ENCODE data around the gene PEDS1. TPM values are rescaled to one million over a fixed set of nuclear protein-coding genes. Genes with fewer than 3 reads are reported as not detected.
A peak's percentile ranks its signal among the peaks of the same experiment; 100 is the strongest.

PEDS1 gene
- total RNA-seq, 1 experiment from 2014 or later: 37.5 TPM

- Mint-ChIP-seq H3K27ac (ENCODE audit: unreplicated experiment) (peak overlapping the region; percentile 28), H3K9me3 (ENCODE audit: low read depth, unreplicated experiment) (peaks cover 3% of the 10 kb centered on the region), H3K27me3 (ENCODE audit: unreplicated experiment) (no peaks in the 10 kb centered on the region), H3K4me3 (ENCODE audit: low read depth, unreplicated experiment) (peak overlapping the region; percentile 58), H3K4me1 (ENCODE audit: low read depth, unreplicated experiment) (peaks cover 18% of the 10 kb centered on the region), H3K36me3 (ENCODE audit: insufficient read depth, unreplicated experiment) (peaks cover 13% of the 10 kb centered on the region)
- DNase-seq: peak; percentile 90
- intact Hi-C loops (cut with micrococcal nuclease; ENCODE audit: unreplicated experiment): loop anchor here (2.0 kb wide), 1 partner anchor 192 kb away; no protein-coding TSS in a partner anchor
- no peak for TF ChIP-seq CTCF (IDR thresholded peaks at IDR 0.05; ENCODE audit: unreplicated experiment)
- TSS peak; percentile 88 for BruUV-seq (replicated peaks)
- CTCF ChIA-PET: interaction anchor here (0.5 to 5.6 kb wide), 8 partner anchors 10 to 212 kb away, joined by 3 to 75 read pairs (median 4); partner anchors contain the start of genes PEDS1 and UBE2V1
Observed at GRCh38 chr20:50172347-50173013, 19.0 kb upstream of the PEDS1 start.

GRCh38 chr20:50170549-50171220, 17.2 kb upstream of the PEDS1 start:
- intact Hi-C loops (cut with micrococcal nuclease; ENCODE audit: unreplicated experiment): no loop called here
- Mint-ChIP-seq H3K9me3 (ENCODE audit: low read depth, unreplicated experiment) (peaks cover 3% of the 10 kb centered on the region), H3K27ac (ENCODE audit: unreplicated experiment) (no peak overlapping the region), H3K27me3 (ENCODE audit: unreplicated experiment) (no peaks in the 10 kb centered on the region), H3K4me3 (ENCODE audit: low read depth, unreplicated experiment) (no peak overlapping the region), H3K36me3 (ENCODE audit: insufficient read depth, unreplicated experiment) (peaks cover 21% of the 10 kb centered on the region), H3K4me1 (ENCODE audit: low read depth, unreplicated experiment) (peaks cover 28% of the 10 kb centered on the region)
- TSS peak; percentile 31 for BruUV-seq (replicated peaks)
- CTCF ChIA-PET: interaction anchor here (0.7 to 5.6 kb wide), 4 partner anchors 44 to 192 kb away, joined by 3 to 75 read pairs (median 10); no protein-coding TSS in a partner anchor
- no peak for TF ChIP-seq CTCF (IDR thresholded peaks at IDR 0.05; ENCODE audit: unreplicated experiment)
- DNase-seq: no peak

GRCh38 chr20:50169329-50169823, 15.9 kb upstream of the PEDS1 start:
- peak; percentile 91 for DNase-seq
- H3K9me3 Mint-ChIP-seq (ENCODE audit: low read depth, unreplicated experiment): peaks cover 3% of the 10 kb centered on the region
- no peaks in the 10 kb centered on the region for H3K27me3 Mint-ChIP-seq (ENCODE audit: unreplicated experiment)
- intact Hi-C loops (cut with micrococcal nuclease; ENCODE audit: unreplicated experiment): loop anchor here (1.0 to 5.0 kb wide), 2 partner anchors 48 to 97 kb away; no protein-coding TSS in a partner anchor
- H3K27ac Mint-ChIP-seq (ENCODE audit: unreplicated experiment): peak overlapping the region; percentile 10
- no peak overlapping the region for H3K4me3 Mint-ChIP-seq (ENCODE audit: low read depth, unreplicated experiment)
- peak; percentile 99 for TF ChIP-seq CTCF (IDR thresholded peaks at IDR 0.05; ENCODE audit: unreplicated experiment)
- CTCF ChIA-PET: interaction anchor here (0.6 to 5.6 kb wide), 9 partner anchors 10 to 1422 kb away, joined by 3 to 75 read pairs (median 5); no protein-coding TSS in a partner anchor
- BruUV-seq (replicated peaks): no TSS peak
- peaks cover 41% of the 10 kb centered on the region for H3K4me1 Mint-ChIP-seq (ENCODE audit: low read depth, unreplicated experiment)
- peaks cover 22% of the 10 kb centered on the region for H3K36me3 Mint-ChIP-seq (ENCODE audit: insufficient read depth, unreplicated experiment)

GRCh38 chr20:50165684-50166554, 12.4 kb upstream of the PEDS1 start:
- intact Hi-C loops (cut with micrococcal nuclease; ENCODE audit: unreplicated experiment): loop anchor here (5.0 kb wide), 1 partner anchor 94 kb away; no protein-coding TSS in a partner anchor
- Mint-ChIP-seq H3K27ac (ENCODE audit: unreplicated experiment) (peak overlapping the region; percentile 94), H3K9me3 (ENCODE audit: low read depth, unreplicated experiment) (peaks cover 3% of the 10 kb centered on the region), H3K36me3 (ENCODE audit: insufficient read depth, unreplicated experiment) (peaks cover 15% of the 10 kb centered on the region), H3K27me3 (ENCODE audit: unreplicated experiment) (no peaks in the 10 kb centered on the region), H3K4me1 (ENCODE audit: low read depth, unreplicated experiment) (peaks cover 44% of the 10 kb centered on the region), H3K4me3 (ENCODE audit: low read depth, unreplicated experiment) (peak overlapping the region; percentile 63)
- CTCF ChIA-PET: interaction anchor here (0.6 to 1.7 kb wide), 13 partner anchors 8 to 187 kb away, joined by 3 to 19 read pairs (median 6); partner anchors contain the start of gene PEDS1
- peak; percentile 99 for DNase-seq
- TF ChIP-seq CTCF (IDR thresholded peaks at IDR 0.05; ENCODE audit: unreplicated experiment): no peak
- no TSS peak for BruUV-seq (replicated peaks)
